SW 1271 (cell line): ENCODE results near the gene DUS4L.
"Not testable (repeated sequence)": the region's sequence is repeated elsewhere in the genome, so short reads cannot be mapped to it uniquely, and the experiment has no call there.

Experiments used
- DNase-seq, 2 experiments: peaks; one replicate each; lab custom pipeline; 2025; lab: John Stamatoyannopoulos, UW

The DUS4L gene, protein sequence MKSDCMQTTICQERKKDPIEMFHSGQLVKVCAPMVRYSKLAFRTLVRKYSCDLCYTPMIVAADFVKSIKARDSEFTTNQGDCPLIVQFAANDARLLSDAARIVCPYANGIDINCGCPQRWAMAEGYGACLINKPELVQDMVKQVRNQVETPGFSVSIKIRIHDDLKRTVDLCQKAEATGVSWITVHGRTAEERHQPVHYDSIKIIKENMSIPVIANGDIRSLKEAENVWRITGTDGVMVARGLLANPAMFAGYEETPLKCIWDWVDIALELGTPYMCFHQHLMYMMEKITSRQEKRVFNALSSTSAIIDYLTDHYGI

GRCh38 chr7:107563775-107564552 lies at the start of gene DUS4L, which contains the start of gene COG5:
DUS4L (plus strand) TSS chr7:107563971; CDS start chr7:107567071, 3,100 bp downstream.
COG5 (minus strand) TSS chr7:107563920; CDS start chr7:107563896, 24 bp downstream.
- peak in 1 of 2 experiments; percentile 74 for DNase-seq

DNA sequence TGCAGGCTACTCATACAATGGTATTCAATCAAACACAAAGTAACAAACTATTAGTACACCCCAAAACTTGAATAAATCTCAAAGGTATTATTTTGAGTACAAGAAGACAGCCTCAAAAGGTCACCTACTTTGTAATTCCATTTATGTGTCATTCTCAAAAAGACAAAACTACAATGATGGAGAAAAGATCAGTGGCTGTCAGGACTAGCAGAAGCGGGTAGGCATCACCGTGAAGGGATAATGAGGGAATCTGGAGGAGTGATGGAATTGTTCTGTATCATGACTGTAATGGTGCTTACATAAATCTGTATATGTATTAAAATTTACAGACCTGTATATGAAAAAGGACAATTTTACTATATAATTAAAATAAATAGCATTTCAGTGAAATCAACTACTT lies 37.1 kb upstream of the DUS4L start:
- no peak for DNase-seq

GRCh38 chr7:107527196-107527595 lies 36.6 kb upstream of the DUS4L start:
- no peak for DNase-seq

DNA sequence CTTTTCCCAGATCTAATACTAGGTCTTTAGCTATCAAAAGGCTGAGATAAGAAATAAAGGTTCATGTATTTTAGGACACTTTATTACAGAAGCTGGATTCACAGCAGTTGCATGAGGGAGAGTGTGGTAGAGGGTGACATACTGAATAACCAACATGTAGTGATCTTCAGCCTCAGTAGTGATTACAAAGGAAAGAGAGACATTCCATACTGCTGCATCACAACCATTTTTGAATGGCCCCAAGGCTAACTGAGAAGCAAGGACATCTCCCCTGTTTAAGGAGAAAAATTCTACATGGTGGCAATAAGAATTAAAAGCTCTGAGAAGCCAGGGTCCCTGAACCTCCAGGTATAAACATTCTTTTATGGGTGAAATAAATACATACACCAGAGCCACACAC lies 35.3 kb upstream of the DUS4L start:
- peak in 1 of 2 experiments; percentile 7 for DNase-seq

DNA sequence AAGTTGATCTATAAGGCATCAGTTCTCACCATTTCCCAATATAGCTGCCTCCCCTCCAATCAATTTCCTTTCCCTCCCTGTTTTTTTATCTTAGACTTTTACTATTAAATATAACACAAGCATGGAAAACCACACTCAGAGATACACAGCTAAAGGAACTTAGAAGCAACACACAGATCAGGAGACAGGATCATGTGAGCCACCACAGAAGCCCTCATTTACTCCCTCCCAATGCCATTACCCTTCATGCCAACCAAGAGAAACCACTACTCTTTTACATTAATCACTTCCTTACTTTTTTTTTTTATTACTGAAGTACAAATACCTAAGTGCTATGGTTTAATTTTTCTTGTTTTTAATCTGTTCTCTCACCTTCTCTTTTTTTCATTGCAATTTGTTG lies 33.0 kb upstream of the DUS4L start:
- DNase-seq: no peak

DNA sequence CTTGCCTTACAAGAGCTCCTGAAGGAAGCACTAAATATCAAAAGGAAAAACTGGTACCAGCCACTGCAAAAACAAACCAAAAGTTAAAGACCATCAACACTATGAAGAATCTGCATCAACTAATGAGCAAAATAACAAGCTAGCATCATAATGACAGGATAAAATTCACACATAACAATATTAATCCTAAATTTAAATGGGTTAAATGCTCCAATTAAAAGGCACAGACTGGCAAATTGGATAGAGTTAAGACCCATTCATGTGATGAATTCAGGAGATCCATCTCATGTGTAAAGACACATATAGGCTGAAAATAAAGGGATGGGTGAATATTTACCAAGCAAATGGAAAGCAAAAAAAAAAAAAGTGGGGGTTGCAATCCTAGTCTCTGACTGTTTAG lies 29.6 kb upstream of the DUS4L start:
- DNase-seq: no peak

DNA sequence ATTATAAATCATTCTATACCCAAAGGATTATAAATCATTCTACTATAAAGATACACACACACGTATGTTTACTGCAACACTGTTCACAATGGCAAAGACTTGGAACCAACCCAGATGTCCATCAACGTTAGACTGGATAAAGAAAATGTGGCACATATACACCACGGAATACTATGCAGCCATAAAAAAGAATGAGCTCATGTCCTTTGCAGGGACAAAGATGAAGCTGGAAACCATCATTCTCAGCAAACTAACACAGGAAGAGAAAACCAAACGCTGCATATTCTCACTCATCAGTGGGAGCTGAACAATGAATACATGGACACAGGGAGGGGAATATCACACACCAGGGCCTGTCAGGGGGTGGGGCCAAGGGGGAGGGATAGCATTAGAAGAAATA lies 26.5 kb upstream of the DUS4L start:
- DNase-seq: not testable (repeated sequence)

- no peak for DNase-seq
Observed at GRCh38 chr7:107538001-107538400, 25.8 kb upstream of the DUS4L start.

DNA sequence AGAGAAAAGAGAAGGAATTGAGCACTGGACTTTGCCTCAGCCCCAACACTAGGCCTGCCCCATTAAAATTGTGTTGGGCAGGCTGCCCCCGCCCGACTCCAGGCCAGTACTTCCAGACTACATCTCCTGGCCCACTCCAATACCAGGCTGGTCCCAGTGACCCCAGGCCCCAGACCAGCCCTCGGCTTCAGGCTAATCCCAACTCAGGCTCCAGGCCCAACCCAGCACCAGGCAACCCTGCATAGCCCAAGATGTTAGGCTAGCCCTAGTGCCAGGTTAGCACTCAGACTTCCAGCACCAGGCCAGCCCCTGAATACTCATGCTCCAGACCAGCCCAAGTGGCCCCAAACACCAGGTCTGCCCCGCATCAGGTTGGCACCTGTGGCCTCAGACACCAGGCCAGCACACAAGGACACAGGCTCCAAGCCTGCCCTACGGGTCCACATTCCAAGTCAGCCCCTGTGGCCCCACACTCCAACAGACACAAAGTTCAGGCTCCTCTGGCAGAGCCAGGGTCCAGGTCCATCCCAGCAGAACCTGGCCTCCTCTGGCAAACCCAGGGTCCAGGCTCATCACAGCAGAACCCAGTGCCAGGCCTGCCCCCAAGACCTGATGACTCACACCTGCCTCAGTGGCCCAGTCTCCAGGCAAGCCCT lies 20.3 kb upstream of the DUS4L start:
- DNase-seq: no peak

- DNase-seq: no peak
Observed at GRCh38 chr7:107544848-107545591, 18.8 kb upstream of the DUS4L start.

- no peak for DNase-seq
Observed at GRCh38 chr7:107551936-107552335, 11.8 kb upstream of the DUS4L start.

GRCh38 chr7:107555893-107556292 lies 7.9 kb upstream of the DUS4L start:
- DNase-seq: no peak

GRCh38 chr7:107559864-107560263 lies 3.9 kb upstream of the DUS4L start:
- DNase-seq: peak in 1 of 2 experiments; percentile 41

DNA sequence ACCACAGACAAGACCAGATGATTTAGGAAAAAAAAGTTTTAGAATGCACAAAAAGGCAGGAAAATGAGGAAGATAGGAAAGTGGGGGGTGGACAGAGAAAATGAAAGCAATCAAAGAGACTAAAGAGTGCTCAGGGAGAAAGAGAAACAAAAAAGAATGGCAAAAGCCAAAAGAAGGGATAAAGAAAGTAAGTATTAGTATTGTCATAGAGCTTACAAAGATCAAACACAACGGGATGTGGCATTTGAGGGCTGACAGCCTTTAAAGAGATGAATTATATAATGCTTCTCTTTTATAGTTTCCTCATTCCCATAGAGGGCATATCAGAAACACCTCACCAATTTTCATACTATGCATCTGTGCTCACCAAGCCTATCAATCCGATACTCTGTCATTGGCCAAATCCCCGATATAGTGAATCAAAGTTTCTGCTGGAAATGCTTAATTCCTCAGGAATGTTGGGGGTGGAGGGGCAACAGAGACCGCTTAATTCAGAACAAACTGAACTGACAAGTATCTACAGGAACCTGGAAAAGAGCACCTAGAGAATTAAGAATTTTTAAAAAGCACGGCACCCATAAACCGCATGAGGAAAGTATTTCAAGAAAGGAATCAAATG lies 2.8 kb upstream of the DUS4L start:
- no peak for DNase-seq

DNA sequence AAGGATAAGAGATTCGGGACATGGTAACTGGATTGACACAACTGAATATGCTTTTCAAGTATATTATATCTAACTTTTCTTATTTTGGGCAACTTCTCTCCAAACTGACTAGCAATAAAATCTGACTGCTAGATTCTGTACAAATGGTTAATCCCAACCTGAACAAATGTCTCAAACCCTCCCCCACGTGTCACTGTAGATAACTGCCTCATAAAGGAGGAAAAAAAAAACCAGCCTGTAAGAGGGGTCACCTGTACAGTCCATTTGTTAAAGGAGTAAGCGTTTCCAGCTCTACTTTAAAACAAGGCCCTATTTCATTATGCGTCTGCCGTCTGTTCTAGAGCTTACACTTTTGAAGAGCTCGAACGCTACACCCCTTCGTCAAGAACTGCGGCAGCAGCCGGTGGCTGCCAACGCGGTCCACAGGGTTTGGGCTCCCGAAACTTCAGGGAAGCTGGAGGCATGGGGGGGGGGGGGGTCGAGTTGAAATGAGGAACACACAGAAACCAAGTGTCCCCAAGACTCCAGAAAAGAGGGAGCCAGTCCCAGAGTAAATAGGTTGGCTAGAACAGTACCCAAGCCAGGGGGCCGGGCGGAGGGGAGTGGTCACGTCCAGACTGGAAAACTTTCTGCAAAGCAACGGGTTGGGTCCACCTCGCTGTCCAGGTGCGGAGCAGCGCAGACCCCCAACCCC lies 543 bp upstream of the DUS4L start:
- DNase-seq: peak in 1 of 2 experiments; percentile 70

DNA sequence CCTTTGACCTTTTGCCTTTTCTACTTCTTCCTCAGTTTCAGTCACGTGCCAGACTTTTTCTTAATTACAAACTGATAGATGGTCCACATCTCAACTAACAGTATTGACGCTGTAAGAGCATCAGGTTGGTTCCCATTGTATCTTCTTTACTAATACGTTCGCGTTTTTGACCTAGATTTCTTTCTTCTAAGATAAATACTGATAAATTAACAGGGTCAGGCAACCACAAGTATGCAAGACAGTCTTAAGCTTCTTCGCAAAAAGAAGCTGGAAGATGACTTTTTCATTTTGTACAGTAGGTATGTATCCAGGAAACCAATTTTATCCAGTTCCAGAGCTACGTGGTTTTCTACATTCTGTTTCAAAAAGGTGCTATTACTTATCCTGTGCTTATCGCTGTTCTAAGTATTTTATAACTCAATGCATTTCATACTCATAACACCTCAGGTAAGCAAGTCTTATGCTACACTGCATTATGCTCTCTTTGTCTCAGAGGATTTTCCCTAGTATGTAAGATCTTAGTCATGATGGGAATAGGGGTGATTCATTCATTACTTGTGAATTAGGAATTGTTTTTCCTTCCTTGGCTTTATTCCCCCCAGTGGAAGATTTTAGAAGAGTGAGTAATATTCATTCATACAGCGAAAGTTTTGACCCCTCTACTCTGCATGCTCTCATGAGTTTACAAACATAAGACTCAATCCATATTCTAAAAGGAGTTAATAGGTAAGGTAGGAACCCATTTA lies 955 bp downstream of the DUS4L start:
- DNase-seq: peak; percentile 19 to 48

DNA sequence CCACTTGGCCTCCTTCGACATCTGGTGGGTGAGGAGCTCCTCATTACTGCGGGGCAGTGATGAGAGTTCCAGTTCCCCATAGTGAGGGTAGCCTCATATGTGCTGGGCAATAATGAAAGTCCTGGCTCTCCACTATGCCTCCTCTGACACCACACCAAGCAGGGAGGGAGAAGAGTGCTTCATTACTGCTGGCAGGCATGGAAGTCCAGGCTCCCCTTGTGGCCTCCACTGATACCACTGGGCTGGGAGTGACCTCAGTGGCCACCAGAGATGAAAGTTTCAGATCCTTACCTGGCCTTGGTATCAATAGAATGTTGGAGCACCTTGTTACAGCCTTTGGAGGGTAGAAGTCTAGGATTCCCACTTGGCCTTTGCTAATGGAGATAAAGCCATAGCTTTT lies 6.5 kb downstream of the DUS4L start:
- DNase-seq: no peak

- DNase-seq: no peak
Observed at GRCh38 chr7:107573537-107573936, 9.8 kb downstream of the DUS4L start.

GRCh38 chr7:107579554-107579884 lies 15.7 kb downstream of the DUS4L start:
- no peak for DNase-seq
